Heart left ventricle (tissue), 16 donors: Measurements from ENCODE around the gene AFMID. TPM values are rescaled to one million over a fixed set of nuclear protein-coding genes. Genes with fewer than 3 reads are reported as not detected.
A peak's percentile ranks its signal among the peaks of the same experiment; 100 is the strongest.

ENCODE experiments used
- ATAC-seq, 4 donors: fragments of 200-7000 bp; cut with Tn5 transposase; one replicate each; pipeline ENCODE4 v1.9.1; 2020 to 2022; ENCODE audit warnings: moderate library complexity in 4 of 4, mild to moderate bottlenecking in 3 of 4, moderate number of reproducible peaks in 1 of 4
- DNase-seq, 5 donors: peaks; one replicate each; pipeline ENCODE4 v3.0.0-alpha.2; 2020
- H3K27ac ChIP-seq, 12 donors: fragments of 200-600 bp; sonication (generic) in 4 of 12; one replicate each; pipeline versions ENCODE4 v1.5.0 to v1.8.0; 2016 to 2022; ENCODE audit warnings: mild to moderate bottlenecking in 2 of 12
- H3K27me3 ChIP-seq, 9 donors: fragments of 200-600 bp; sonication (generic) in 2 of 9; one replicate each; pipeline versions ENCODE4 v1.5.1 to v1.8.0; 2016 to 2022; ENCODE audit warnings: mild to moderate bottlenecking in 3 of 9
- H3K36me3 ChIP-seq, 9 donors: fragments of 200-600 bp; sonication (generic) in 2 of 9; one replicate each; pipeline versions ENCODE4 v1.5.0 to v1.8.0; 2018 to 2022; ENCODE audit warnings: mild to moderate bottlenecking in 2 of 9
- H3K4me1 ChIP-seq, 12 donors: fragments of 200-600 bp; sonication (generic) in 4 of 12; one replicate each; pipeline versions ENCODE4 v1.5.0 to v1.8.0; 2016 to 2022; ENCODE audit warnings: mild to moderate bottlenecking in 3 of 12
- H3K4me3 ChIP-seq, 12 donors: fragments of 200-600 bp; sonication (generic) in 4 of 12; one replicate each; pipeline versions ENCODE4 v1.5.0 to v1.8.0; 2017 to 2022; ENCODE audit warnings: mild to moderate bottlenecking in 9 of 12, moderate library complexity in 4 of 12
- H3K9me3 ChIP-seq, 12 donors: fragments of 200-600 bp; sonication (generic) in 4 of 12; one replicate each; pipeline versions ENCODE4 v1.5.0 to v1.8.0; 2016 to 2022; ENCODE audit warnings: mild to moderate bottlenecking in 1 of 12
- CTCF ChIP-seq, 12 donors: fragments of 200-600 bp; sonication (generic) in 4 of 12; IDR thresholded peaks; one replicate each; pipeline versions ENCODE4 v1.5.0 to v1.8.0; 2018 to 2022; ENCODE audit warnings: antibody characterized with exemption in 12 of 12, mild to moderate bottlenecking in 5 of 12
- POLR2A ChIP-seq, 2 donors: fragments of 450-650 bp; IDR thresholded peaks; one replicate each; pipeline ENCODE4 v1.6.1; 2017; ENCODE audit warnings: antibody characterized with exemption in 2 of 2, mild to moderate bottlenecking in 2 of 2, moderate library complexity in 2 of 2
- WGBS, 4 donors: extraction: QIAGEN DNeasy Blood & Tissue Kit in 2 of 4; methylation state at CpG; one replicate each; pipeline versions ENCODE4 v1.1.5 to v1.1.7; 2013 to 2018; 5-methylcytosine and 5-hydroxymethylcytosine counted together
- intact Hi-C, 10 donors: fragments of 100-400 bp; cut with DNase I; formaldehyde crosslinking; loops; one replicate each; pipeline versions ENCODE4 v1.11.1 to v1.14.2; 2022
- polyA plus RNA-seq, 2 donors: library from polyadenylated mRNA; stranded (reverse); fragments of 200-250 nt; gene quantifications; one replicate each; pipeline ENCODE4 v1.2.3, GENCODE V29; 2013
- total RNA-seq, 9 donors: library from RNA; depleted of rRNA in 2 of 9; stranded (reverse); fragments of >200 nt in 2 of 9; fragmentation: NEBNext Ultra II Directional in 3 of 9; extraction: Animal tissue kit (Norgen Biotek cat#: 25700) in 3 of 9; gene quantifications; one replicate each; pipeline versions ENCODE4 v1.1.0 to v1.2.4, GENCODE V29; 2016 to 2023
- donor health status: ischemic (EF 13 %, LVEDD 7.1; RV severe dilation, severe dysfunction).
- donor health status: healthy with polysubstance abuse.
- donor health status: DM: no; HTN: yes; CAD: no.
- donor health status: DM: no; HTN: no; CAD: no.
- donor health status: ischemic (EF 25% LVEDD 6.9; RV normal size, moderate dysfunction).
- donor health status: ischemic (EF 25% LVEDD 5.7; RV mildly dilated, moderate dysfunction).
- donor health status: healthy.
- donor health status: DM: yes; HTN: yes; CAD: no.
- donor health status: ischemic (EF 35%, LVEDD 5.7; RV mildly dilated, moderate dysfunction).
- donor health status: nonischemic (EF 11% LVEDD 7.7; RV severe dilation, severe dysfunction).
- donor health status: DM: yes; HTN: yes; CAD: no.
- donor health status: PGD.
- donor health status: ischemic (EF 29% LVEDD 5.4; RV normal size, mild dysfunction).
- donor health status: nonischemic (EF 23%, LVEDD 6.1; RV moderate dilation, normal function).

AFMID gene
- total and polyA plus RNA-seq, 11 donors = 12.8 to 86.6 (median 30.2) TPM

DNA sequence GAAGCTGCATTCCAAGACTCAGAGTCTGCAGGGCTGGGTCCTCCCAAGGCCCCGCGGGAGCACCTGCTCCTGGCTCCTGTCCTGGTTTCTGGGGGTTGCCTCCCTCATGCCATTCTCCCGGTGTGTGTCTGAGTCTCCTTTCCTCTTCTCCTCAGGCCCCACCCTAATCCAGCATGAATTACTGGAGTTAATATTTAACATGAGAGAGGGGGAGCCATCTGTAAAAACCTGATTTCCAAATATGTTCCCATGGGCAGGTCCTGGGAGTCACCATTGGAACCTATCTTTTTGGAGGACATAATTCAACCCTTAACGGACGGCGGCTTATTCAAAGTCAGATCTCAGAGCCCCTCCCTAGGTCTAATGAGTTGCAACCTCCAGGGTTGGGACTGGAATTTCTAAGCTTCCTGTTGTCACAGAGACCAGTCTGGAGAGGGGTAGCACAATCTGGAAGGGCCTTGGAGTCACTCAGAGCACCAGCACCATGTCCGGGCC, 35.6 kb upstream of the AFMID start:
- Histone ChIP-seq H3K27ac (peak overlapping the region in 6 of 12 donors; percentile 34 to 67 (median 49)), H3K4me1 (peaks cover 0 to 13% (median 3%) of the 10 kb centered on the region in 12 donors), H3K36me3 (no peaks in the 10 kb centered on the region), H3K4me3 (no peak overlapping the region), H3K27me3 (no peaks in the 10 kb centered on the region), H3K9me3 (no peaks in the 10 kb centered on the region)
- 45 to 66% (median 58%) methylated on average over 7 of the region's 7 CpGs for WGBS, 4 donors
- intact Hi-C loops = loop anchor here in 1 of 10 donors (10.0 kb wide), 1 partner anchor 63 kb away; the partner anchor contains the start of gene BIRC5
- no peak for TF ChIP-seq CTCF (IDR thresholded peaks at IDR 0.05)
- TF ChIP-seq POLR2A (IDR thresholded peaks at IDR 0.05) = no peak
- DNase-seq = peak in 1 of 5 donors; percentile 26
- ATAC-seq = peak; percentile 47 to 78 (median 53)

DNA sequence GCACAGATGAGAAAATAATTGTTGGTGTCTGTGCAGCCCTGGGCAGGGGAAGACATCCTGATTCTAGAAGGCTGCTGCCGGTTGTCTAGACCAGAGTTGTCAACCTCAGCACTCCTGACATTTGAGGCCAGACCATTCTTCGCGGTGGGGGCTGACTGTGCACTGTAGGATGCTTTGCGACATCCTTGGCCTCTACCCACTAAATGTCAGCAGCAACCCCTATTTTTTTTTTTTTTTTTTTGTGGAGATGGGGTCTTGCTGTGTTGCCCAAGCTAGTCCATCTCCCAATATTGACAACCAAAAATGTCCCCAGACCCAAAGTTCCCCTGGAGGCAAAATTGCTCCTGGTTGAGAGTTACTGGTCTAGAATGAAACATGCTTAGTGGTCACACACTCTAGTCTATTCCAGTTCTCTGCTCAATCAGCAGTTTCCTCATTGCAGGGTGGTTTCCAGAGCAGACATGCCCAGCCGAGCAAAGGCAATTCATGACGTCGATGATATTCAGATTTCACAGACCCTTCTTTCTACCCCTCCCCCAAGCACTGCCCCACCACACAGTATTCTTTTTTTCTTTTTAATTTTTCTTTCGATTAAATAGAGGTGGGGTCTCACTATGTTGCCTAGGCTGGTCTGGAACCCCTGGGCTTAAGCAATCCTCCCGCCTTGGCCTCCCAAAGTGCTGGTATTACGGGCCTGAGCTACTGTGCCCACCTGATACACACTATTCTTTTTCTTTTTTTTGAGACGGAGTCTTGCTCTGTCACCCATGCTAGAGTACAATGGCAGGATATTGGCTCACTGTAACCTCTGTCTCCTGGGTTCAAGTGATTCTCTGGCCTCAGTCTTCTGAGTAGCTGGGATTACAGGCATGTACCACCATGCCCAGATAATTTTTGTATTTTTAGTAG, 32.0 kb upstream of the AFMID start:
- peak overlapping the region in 1 of 12 donors; percentile 73 for H3K27ac ChIP-seq
- no peaks in the 10 kb centered on the region for H3K9me3 ChIP-seq
- H3K4me3 ChIP-seq = no peak overlapping the region
- H3K36me3 ChIP-seq = no peaks in the 10 kb centered on the region
- ATAC-seq (peak in 2 of 4 donors; percentile 42 to 71), DNase-seq (no peak)
- no peaks in the 10 kb centered on the region for H3K27me3 ChIP-seq
- intact Hi-C loops = loop anchor here in 1 of 10 donors (10.0 kb wide), 1 partner anchor 60 kb away; the partner anchor contains the start of gene BIRC5
- H3K4me1 ChIP-seq = peaks cover 0 to 13% (median 2%) of the 10 kb centered on the region in 12 donors
- TF ChIP-seq CTCF (IDR thresholded peaks at IDR 0.05) = no peak
- TF ChIP-seq POLR2A (IDR thresholded peaks at IDR 0.05) = no peak
- 84 to 88% (median 86%) methylated on average over 11 of the region's 11 CpGs for WGBS, 4 donors

- H3K27me3 ChIP-seq = no peaks in the 10 kb centered on the region
- no peak overlapping the region for H3K27ac ChIP-seq
- ATAC-seq (no peak), DNase-seq (no peak)
- WGBS, 4 donors = 84 to 88% (median 85%) methylated on average over 10 of the region's 10 CpGs
- intact Hi-C loops = loop anchor here in 1 of 10 donors (10.0 kb wide), 1 partner anchor 55 kb away; the partner anchor contains the start of gene BIRC5
- no peaks in the 10 kb centered on the region for H3K9me3 ChIP-seq
- TF ChIP-seq CTCF (IDR thresholded peaks at IDR 0.05) (no peak), POLR2A (IDR thresholded peaks at IDR 0.05) (no peak)
- peaks cover 0 to 5% (median 0%) of the 10 kb centered on the region in 12 donors for H3K4me1 ChIP-seq
- no peak overlapping the region for H3K4me3 ChIP-seq
- no peaks in the 10 kb centered on the region for H3K36me3 ChIP-seq
Measured at GRCh38 chr17:78159575-78160158, 27.5 kb upstream of the AFMID start.
